Measurements from ENCODE around the gene LRRC75B.

LRRC75B gene

GRCh38 chr22:24583221-24584165, 9.4 kb downstream of the LRRC75B start:
- TF ChIP-seq CTCF (IDR thresholded peaks at IDR 0.05; ENCODE audit: extremely low read depth, insufficient read depth, missing control alignments), result no peak
- no peak for DNase-seq (ENCODE audit: low spot score)
- in situ Hi-C loops (cut with MboI; ENCODE audit: low pct_unique_long_range_greater_than_20kb, low sequenced_read_pairs, unreplicated experiment), result no loop called here

- no peak for TF ChIP-seq CTCF (IDR thresholded peaks at IDR 0.05; ENCODE audit: extremely low read depth, insufficient read depth, missing control alignments)
- in situ Hi-C loops (cut with MboI; ENCODE audit: low pct_unique_long_range_greater_than_20kb, low sequenced_read_pairs, unreplicated experiment), result no loop called here
- no peak for DNase-seq (ENCODE audit: low spot score)
Observed at GRCh38 chr22:24582056-24582814, 10.6 kb downstream of the LRRC75B start.

GRCh38 chr22:24580276-24580675, 12.6 kb downstream of the LRRC75B start:
- in situ Hi-C loops (cut with MboI; ENCODE audit: low pct_unique_long_range_greater_than_20kb, low sequenced_read_pairs, unreplicated experiment), result no loop called here
- no peak for DNase-seq (ENCODE audit: low spot score)
- TF ChIP-seq CTCF (IDR thresholded peaks at IDR 0.05; ENCODE audit: extremely low read depth, insufficient read depth, missing control alignments), result no peak

- no peak for DNase-seq (ENCODE audit: low spot score)
- in situ Hi-C loops (cut with MboI; ENCODE audit: low pct_unique_long_range_greater_than_20kb, low sequenced_read_pairs, unreplicated experiment), result no loop called here
- no peak for TF ChIP-seq CTCF (IDR thresholded peaks at IDR 0.05; ENCODE audit: extremely low read depth, insufficient read depth, missing control alignments)
Observed at GRCh38 chr22:24579258-24579601, 13.6 kb downstream of the LRRC75B start.

- in situ Hi-C loops (cut with MboI; ENCODE audit: low pct_unique_long_range_greater_than_20kb, low sequenced_read_pairs, unreplicated experiment), result no loop called here
- no peak for TF ChIP-seq CTCF (IDR thresholded peaks at IDR 0.05; ENCODE audit: extremely low read depth, insufficient read depth, missing control alignments)
- no peak for DNase-seq (ENCODE audit: low spot score)
Observed at GRCh38 chr22:24578355-24579257, 14.3 kb downstream of the LRRC75B start.

- in situ Hi-C loops (cut with MboI; ENCODE audit: low pct_unique_long_range_greater_than_20kb, low sequenced_read_pairs, unreplicated experiment), result no loop called here
- TF ChIP-seq CTCF (IDR thresholded peaks at IDR 0.05; ENCODE audit: extremely low read depth, insufficient read depth, missing control alignments), result no peak
- DNase-seq (ENCODE audit: low spot score), result no peak
Observed at GRCh38 chr22:24576778-24577177, 16.1 kb downstream of the LRRC75B start.
